Karpas-422 (cell line): Measurements from ENCODE around the gene TLL2. TPM values are rescaled to one million over a fixed set of nuclear protein-coding genes. Genes with fewer than 3 reads are reported as not detected.
A peak's percentile ranks its signal among the peaks of the same experiment; 100 is the strongest.

Experiments
- DNase-seq: peaks from one replicate; pipeline ENCODE4 v3.0.0-alpha.2; 2015
- H2AFZ ChIP-seq: fragments of 200-600 bp; sonication (generic); 2 replicates; pipeline ENCODE4 v1.6.1; 2014; ENCODE audit warnings: antibody characterized with exemption, low read length, mixed read lengths
- H3K27ac ChIP-seq: fragments of 200-600 bp; sonication (generic); 2 replicates; pipeline ENCODE4 v1.5.1; 2014; ENCODE audit warnings: mild to moderate bottlenecking, low read length, moderate library complexity
- H3K27me3 ChIP-seq: fragments of 200-600 bp; sonication (generic); 2 replicates; pipeline ENCODE4 v1.6.1; 2014; ENCODE audit warnings: low read length, mixed read lengths
- H3K36me3 ChIP-seq: fragments of 200-600 bp; sonication (generic); 2 replicates; pipeline ENCODE4 v1.6.1; 2014; ENCODE audit warnings: low read length, mixed read lengths; ENCODE audit not compliant: insufficient read depth
- H3K4me1 ChIP-seq: fragments of 200-600 bp; sonication (generic); 2 replicates; pipeline ENCODE4 v1.6.1; 2014; ENCODE audit warnings: mild to moderate bottlenecking, low read length, mixed read lengths
- H3K4me2 ChIP-seq: fragments of 200-600 bp; sonication (generic); 2 replicates; pipeline ENCODE4 v1.6.1; 2014; ENCODE audit warnings: low read length, low read depth, mild to moderate bottlenecking; ENCODE audit not compliant: poor library complexity, severe bottlenecking
- H3K4me3 ChIP-seq: fragments of 200-600 bp; sonication (generic); 2 replicates; pipeline ENCODE4 v1.5.1; 2014; ENCODE audit warnings: mild to moderate bottlenecking, antibody characterized with exemption, low read length, mixed read lengths
- H3K79me2 ChIP-seq: fragments of 200-600 bp; sonication (generic); 2 replicates; pipeline ENCODE4 v1.6.1; 2014; ENCODE audit warnings: mild to moderate bottlenecking, low read length, mixed read lengths
- H3K9ac ChIP-seq: fragments of 200-600 bp; sonication (generic); 2 replicates; pipeline ENCODE4 v1.6.0; 2014; ENCODE audit warnings: low read length
- H3K9me2 ChIP-seq: fragments of 200-600 bp; sonication (generic), shearing (Covaris generic); replicated peaks from 2 replicates; pipeline ENCODE4 v1.6.0; 2014; ENCODE audit warnings: mild to moderate bottlenecking, low read length, moderate library complexity; ENCODE audit not compliant: insufficient read depth
- H3K9me3 ChIP-seq: fragments of 300-700, 200-600 bp; sonication (generic); 2 replicates; pipeline ENCODE4 v1.6.1; 2014; ENCODE audit warnings: low read length, mixed read lengths
- H4K20me1 ChIP-seq: fragments of 200-600 bp; sonication (generic); 2 replicates; pipeline ENCODE4 v1.6.1; 2014; ENCODE audit warnings: mild to moderate bottlenecking, antibody characterized with exemption, low read length, low read depth; ENCODE audit not compliant: insufficient read depth
- total RNA-seq: library from RNA; depleted of rRNA; stranded (reverse); fragments of >200 nt; shearing (Covaris generic); gene quantifications from 2 replicates; pipeline ENCODE4 v1.2.3, GENCODE V29; 2014; ENCODE audit warnings: low replicate concordance

TLL2 gene
- total RNA-seq, 1 experiment from 2014 or later: not detected

- Histone ChIP-seq H4K20me1 (no peaks in the 10 kb centered on the region), H3K9me3 (no peaks in the 10 kb centered on the region), H2AFZ (no peak overlapping the region), H3K27me3 (no peaks in the 10 kb centered on the region), H3K27ac (no peak overlapping the region), H3K9me2 (no peaks in the 10 kb centered on the region), H3K4me3 (no peak overlapping the region), H3K9ac (no peak overlapping the region), H3K36me3 (no peaks in the 10 kb centered on the region), H3K4me2 (no peak overlapping the region), H3K4me1 (no peaks in the 10 kb centered on the region), H3K79me2 (no peaks in the 10 kb centered on the region)
- DNase-seq: no peak
Observed at GRCh38 chr10:96341219-96342182, 172.2 kb downstream of the TLL2 start.

DNA sequence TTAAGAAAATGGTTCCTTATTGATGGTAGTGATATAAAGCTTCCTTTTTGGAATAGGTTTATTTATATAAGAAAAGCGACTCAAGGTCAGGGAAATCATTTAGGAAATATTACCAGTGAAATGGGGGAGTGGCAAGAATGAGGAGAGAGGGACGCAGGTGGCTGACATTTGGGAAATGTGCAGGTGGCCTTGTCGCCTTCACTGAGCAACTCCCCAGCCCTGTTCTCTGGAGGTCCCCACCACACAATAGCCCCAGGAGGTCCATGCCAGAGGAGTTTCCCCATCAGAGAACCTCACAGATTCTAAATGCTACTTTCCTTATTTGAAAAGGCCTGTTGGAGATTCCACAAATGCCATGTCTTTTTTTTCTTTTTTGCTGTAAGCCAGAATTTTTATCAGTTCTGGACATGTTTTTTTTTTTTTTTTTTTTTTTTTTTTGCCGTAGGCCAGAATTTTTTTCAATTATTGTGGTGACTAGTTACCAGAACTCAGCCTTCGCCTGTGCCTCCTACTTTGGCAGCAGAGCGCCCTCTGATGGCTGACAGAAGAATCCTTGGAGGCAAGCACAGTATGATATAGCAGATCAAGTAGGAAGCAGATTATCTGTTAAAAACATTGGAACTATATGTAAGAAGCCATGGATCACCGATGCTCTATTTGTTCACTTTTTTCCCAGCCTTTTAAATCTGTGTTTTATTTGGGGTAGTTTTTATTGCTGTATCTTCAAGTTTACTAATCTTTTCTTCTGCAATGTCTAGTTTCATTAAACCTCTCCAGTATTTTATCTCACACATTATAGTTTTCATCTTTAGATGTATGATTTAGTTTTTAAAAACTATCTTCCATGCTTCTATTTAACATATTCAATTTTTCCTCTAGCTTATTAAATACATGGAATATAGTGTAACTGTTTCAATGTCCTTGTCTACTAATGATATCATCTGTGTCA, 173.5 kb downstream of the TLL2 start:
- H3K36me3 ChIP-seq: no peaks in the 10 kb centered on the region
- no peaks in the 10 kb centered on the region for H3K27me3 ChIP-seq
- H3K9me3 ChIP-seq: no peaks in the 10 kb centered on the region
- H3K9me2 ChIP-seq: no peaks in the 10 kb centered on the region
- H3K4me1 ChIP-seq: no peaks in the 10 kb centered on the region
- no peak overlapping the region for H3K4me2 ChIP-seq
- no peak overlapping the region for H3K27ac ChIP-seq
- no peaks in the 10 kb centered on the region for H3K79me2 ChIP-seq
- H2AFZ ChIP-seq: no peak overlapping the region
- DNase-seq: peak; percentile 82
- H4K20me1 ChIP-seq: no peaks in the 10 kb centered on the region
- H3K4me3 ChIP-seq: no peak overlapping the region
- H3K9ac ChIP-seq: no peak overlapping the region

GRCh38 chr10:96339383-96339782, 174.3 kb downstream of the TLL2 start:
- no peaks in the 10 kb centered on the region for H3K4me1 ChIP-seq
- no peaks in the 10 kb centered on the region for H3K36me3 ChIP-seq
- no peak overlapping the region for H3K4me2 ChIP-seq
- no peak overlapping the region for H3K4me3 ChIP-seq
- H3K27me3 ChIP-seq: no peaks in the 10 kb centered on the region
- H2AFZ ChIP-seq: no peak overlapping the region
- DNase-seq: no peak
- H3K9ac ChIP-seq: no peak overlapping the region
- no peaks in the 10 kb centered on the region for H4K20me1 ChIP-seq
- H3K9me2 ChIP-seq: no peaks in the 10 kb centered on the region
- H3K9me3 ChIP-seq: no peaks in the 10 kb centered on the region
- no peak overlapping the region for H3K27ac ChIP-seq
- H3K79me2 ChIP-seq: no peaks in the 10 kb centered on the region

GRCh38 chr10:96338279-96338925, 175.3 kb downstream of the TLL2 start:
- Histone ChIP-seq H2AFZ (no peak overlapping the region), H3K79me2 (no peaks in the 10 kb centered on the region), H3K4me1 (no peaks in the 10 kb centered on the region), H3K27ac (no peak overlapping the region), H3K4me3 (no peak overlapping the region), H3K9me2 (no peaks in the 10 kb centered on the region), H3K36me3 (no peaks in the 10 kb centered on the region), H4K20me1 (no peaks in the 10 kb centered on the region), H3K4me2 (no peak overlapping the region), H3K9me3 (no peaks in the 10 kb centered on the region), H3K9ac (no peak overlapping the region), H3K27me3 (no peaks in the 10 kb centered on the region)
- DNase-seq: no peak

GRCh38 chr10:96337106-96337505, 176.6 kb downstream of the TLL2 start:
- Histone ChIP-seq H3K9me2 (no peaks in the 10 kb centered on the region), H3K4me1 (no peaks in the 10 kb centered on the region), H3K9me3 (no peaks in the 10 kb centered on the region), H3K27ac (no peak overlapping the region), H3K4me2 (no peak overlapping the region), H4K20me1 (no peaks in the 10 kb centered on the region), H3K4me3 (no peak overlapping the region), H3K36me3 (no peaks in the 10 kb centered on the region), H3K79me2 (no peaks in the 10 kb centered on the region), H2AFZ (no peak overlapping the region), H3K9ac (no peak overlapping the region), H3K27me3 (no peaks in the 10 kb centered on the region)
- no peak for DNase-seq

DNA sequence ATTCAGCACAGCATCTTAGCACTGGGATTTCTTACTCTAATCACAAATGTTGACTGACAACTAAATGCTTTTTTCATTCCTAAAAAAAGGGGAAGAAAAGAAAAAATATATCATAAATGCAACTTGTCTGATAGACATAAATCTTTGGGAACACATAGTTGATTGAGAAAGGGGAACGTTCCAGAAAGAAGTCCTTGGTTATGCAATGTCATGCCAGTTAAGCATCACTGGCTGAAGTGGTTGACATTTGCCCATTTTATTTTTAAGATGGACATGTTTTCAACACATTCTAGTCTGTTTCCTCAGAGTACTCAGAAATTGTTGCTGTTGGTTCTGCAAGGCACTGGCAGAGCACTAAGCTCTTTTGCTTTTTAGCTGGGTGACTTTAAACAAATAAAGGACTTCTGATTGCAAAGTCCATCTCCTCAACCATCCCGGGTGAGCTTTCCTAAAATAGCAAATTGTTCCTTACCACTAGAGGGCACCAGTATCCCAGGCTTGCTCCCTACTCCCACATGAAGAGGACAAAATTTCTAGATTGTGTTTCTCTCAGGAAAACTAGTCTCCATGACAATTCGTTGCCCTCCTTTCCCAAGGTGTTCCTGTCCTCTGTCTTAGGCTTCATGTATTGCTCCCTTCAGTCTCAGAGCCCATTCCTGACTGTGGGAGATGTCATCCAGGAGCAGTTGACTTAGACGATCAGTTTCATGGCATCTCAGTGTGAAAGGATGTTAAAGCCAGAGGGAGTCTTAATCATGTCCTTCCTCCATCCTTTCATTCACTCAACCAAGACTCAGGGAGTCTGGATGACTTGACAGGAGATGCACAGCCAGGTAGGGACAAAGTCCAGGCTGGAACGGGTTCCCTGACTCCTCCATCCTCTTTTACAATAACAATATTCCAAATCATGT, 178.9 kb downstream of the TLL2 start:
- DNase-seq: no peak
- Histone ChIP-seq H4K20me1 (no peaks in the 10 kb centered on the region), H3K36me3 (no peaks in the 10 kb centered on the region), H3K9me2 (no peaks in the 10 kb centered on the region), H3K27me3 (no peaks in the 10 kb centered on the region), H3K4me1 (no peaks in the 10 kb centered on the region), H3K9me3 (no peaks in the 10 kb centered on the region), H3K4me2 (no peak overlapping the region), H3K79me2 (no peaks in the 10 kb centered on the region), H3K9ac (no peak overlapping the region), H3K27ac (no peak overlapping the region), H2AFZ (no peak overlapping the region), H3K4me3 (no peak overlapping the region)

- H3K4me1 ChIP-seq: no peaks in the 10 kb centered on the region
- no peak for DNase-seq
- no peak overlapping the region for H2AFZ ChIP-seq
- H3K9me2 ChIP-seq: no peaks in the 10 kb centered on the region
- no peak overlapping the region for H3K9ac ChIP-seq
- H3K4me3 ChIP-seq: no peak overlapping the region
- H3K27ac ChIP-seq: no peak overlapping the region
- no peak overlapping the region for H3K4me2 ChIP-seq
- H3K79me2 ChIP-seq: no peaks in the 10 kb centered on the region
- H3K27me3 ChIP-seq: no peaks in the 10 kb centered on the region
- no peaks in the 10 kb centered on the region for H3K9me3 ChIP-seq
- no peaks in the 10 kb centered on the region for H3K36me3 ChIP-seq
- H4K20me1 ChIP-seq: no peaks in the 10 kb centered on the region
Observed at GRCh38 chr10:96333101-96333500, 180.6 kb downstream of the TLL2 start.
